Esophagus squamous epithelium (tissue), 5 donors: ENCODE data around the gene PLCD4. TPM values are rescaled to one million over a fixed set of nuclear protein-coding genes. Genes with fewer than 3 reads are reported as not detected.

ENCODE experiments used
- DNase-seq: peaks from one replicate; lab custom pipeline; 2025; lab: John Stamatoyannopoulos, UW
- H3K27ac ChIP-seq, 4 donors: fragments of 200-600 bp; sonication (generic); one replicate each; pipeline ENCODE4 v1.5.1; 2016 to 2019; ENCODE audit warnings: mild to moderate bottlenecking in 1 of 4
- H3K27me3 ChIP-seq, 4 donors: fragments of 200-600 bp; sonication (generic); 1 replicate in 3 of 4; 2 replicates in 1 of 4; pipeline versions ENCODE4 v1.5.1 to v1.6.0; 2017 to 2021; ENCODE audit warnings: antibody characterized with exemption in 1 of 4
- H3K36me3 ChIP-seq, 3 donors: fragments of 200-600 bp; sonication (generic); one replicate each; pipeline ENCODE4 v1.5.1; 2016 to 2019
- H3K4me1 ChIP-seq, 3 donors: fragments of 200-600 bp; sonication (generic); one replicate each; pipeline ENCODE4 v1.5.1; 2017 to 2019
- H3K4me3 ChIP-seq, 4 donors: fragments of 200-600 bp; sonication (generic); 1 replicate in 3 of 4; 2 replicates in 1 of 4; pipeline ENCODE4 v1.5.1; 2016 to 2019; ENCODE audit warnings: mild to moderate bottlenecking in 2 of 4, moderate library complexity in 1 of 4
- H3K9me3 ChIP-seq, 3 donors: fragments of 200-600 bp; sonication (generic); one replicate each; pipeline ENCODE4 v1.5.1; 2016 to 2019
- POLR2A ChIP-seq, 4 donors: fragments of 450-650 bp; IDR thresholded peaks; one replicate each; pipeline ENCODE4 v1.6.1; 2017; ENCODE audit warnings: antibody characterized with exemption in 4 of 4, mild to moderate bottlenecking in 4 of 4, moderate library complexity in 3 of 4
- WGBS, 2 donors: methylation state at CpG; one replicate each; pipeline ENCODE4 v1.1.5; 2018; 5-methylcytosine and 5-hydroxymethylcytosine counted together
- intact Hi-C: fragments of 100-400 bp; cut with DNase I; formaldehyde crosslinking; loops from one replicate; pipeline ENCODE4 v1.15.0; 2022
- total RNA-seq, 4 donors: library from RNA; depleted of rRNA; stranded (reverse); fragments of >200 nt; gene quantifications; one replicate each; pipeline ENCODE4 v1.1.0, GENCODE V29; 2016
- TF ChIP-seq, protein P1 (sequence below), 6 experiments: fragments of 450-650 bp in 4 of 6; fragments of 200-600 bp in 2 of 6; sonication (generic) in 2 of 6; IDR thresholded peaks; one replicate each; pipeline ENCODE4 v1.5.1; 2016 to 2019; ENCODE audit warnings: antibody characterized with exemption in 6 of 6, mild to moderate bottlenecking in 4 of 6, moderate library complexity in 4 of 6
- donor health status: DM: yes; HTN: yes; CAD: no.

Gene PLCD4
- total RNA-seq, 4 donors from 2014 or later = 2.7 to 7.1 (median 4.0) TPM

GRCh38 chr2:218648787-218649100, 41.0 kb downstream of the PLCD4 start:
- intact Hi-C loops = no loop called here
- Histone ChIP-seq H3K27ac (no peak overlapping the region), H3K36me3 (peaks cover 28 to 100% (median 55%) of the 10 kb centered on the region in 3 donors), H3K4me1 (no peaks in the 10 kb centered on the region), H3K27me3 (no peaks in the 10 kb centered on the region), H3K9me3 (no peaks in the 10 kb centered on the region), H3K4me3 (no peak overlapping the region)
- TF ChIP-seq POLR2A (IDR thresholded peaks at IDR 0.05) = no peak
- TF ChIP-seq, protein P1, sequence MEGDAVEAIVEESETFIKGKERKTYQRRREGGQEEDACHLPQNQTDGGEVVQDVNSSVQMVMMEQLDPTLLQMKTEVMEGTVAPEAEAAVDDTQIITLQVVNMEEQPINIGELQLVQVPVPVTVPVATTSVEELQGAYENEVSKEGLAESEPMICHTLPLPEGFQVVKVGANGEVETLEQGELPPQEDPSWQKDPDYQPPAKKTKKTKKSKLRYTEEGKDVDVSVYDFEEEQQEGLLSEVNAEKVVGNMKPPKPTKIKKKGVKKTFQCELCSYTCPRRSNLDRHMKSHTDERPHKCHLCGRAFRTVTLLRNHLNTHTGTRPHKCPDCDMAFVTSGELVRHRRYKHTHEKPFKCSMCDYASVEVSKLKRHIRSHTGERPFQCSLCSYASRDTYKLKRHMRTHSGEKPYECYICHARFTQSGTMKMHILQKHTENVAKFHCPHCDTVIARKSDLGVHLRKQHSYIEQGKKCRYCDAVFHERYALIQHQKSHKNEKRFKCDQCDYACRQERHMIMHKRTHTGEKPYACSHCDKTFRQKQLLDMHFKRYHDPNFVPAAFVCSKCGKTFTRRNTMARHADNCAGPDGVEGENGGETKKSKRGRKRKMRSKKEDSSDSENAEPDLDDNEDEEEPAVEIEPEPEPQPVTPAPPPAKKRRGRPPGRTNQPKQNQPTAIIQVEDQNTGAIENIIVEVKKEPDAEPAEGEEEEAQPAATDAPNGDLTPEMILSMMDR (IDR thresholded peaks at IDR 0.05) = no peak
- 58 to 79% methylated on average over 2 to 7 of the region's 11 CpGs for WGBS, 2 donors
- DNase-seq = no peak

- WGBS, 2 donors = 85 to 93% methylated on average over 2 of the region's 2 CpGs
- intact Hi-C loops = loop anchor here (10.0 kb wide), 1 partner anchor 251 kb away; no protein-coding TSS in a partner anchor
- Histone ChIP-seq H3K27ac (no peak overlapping the region), H3K27me3 (no peaks in the 10 kb centered on the region), H3K9me3 (no peaks in the 10 kb centered on the region), H3K4me3 (no peak overlapping the region), H3K4me1 (peaks cover 10 to 28% (median 16%) of the 10 kb centered on the region in 3 donors), H3K36me3 (peaks cover 6 to 69% (median 25%) of the 10 kb centered on the region in 3 donors)
- DNase-seq = no peak
- no peak for TF ChIP-seq POLR2A (IDR thresholded peaks at IDR 0.05)
- TF ChIP-seq, protein P1 (IDR thresholded peaks at IDR 0.05) = no peak
Observed at GRCh38 chr2:218655751-218656150, 48.1 kb downstream of the PLCD4 start.

- no peaks in the 10 kb centered on the region for H3K9me3 ChIP-seq
- DNase-seq = no peak
- H3K27me3 ChIP-seq = no peaks in the 10 kb centered on the region
- peak overlapping the region; percentile 68 to 93 (median 88) for H3K4me3 ChIP-seq
- H3K36me3 ChIP-seq = peaks cover 2 to 66% (median 22%) of the 10 kb centered on the region in 3 donors
- intact Hi-C loops = loop anchor here (10.0 kb wide), 1 partner anchor 254 kb away; no protein-coding TSS in a partner anchor
- TF ChIP-seq POLR2A (IDR thresholded peaks at IDR 0.05) = no peak
- TF ChIP-seq, protein P1 (IDR thresholded peaks at IDR 0.05) = peak in 3 of 6 experiments; percentile 15 to 35 (median 27)
- H3K27ac ChIP-seq = peak overlapping the region; percentile 68 to 89 (median 85)
- WGBS, 2 donors = 1% methylated on average over 18 to 26 of the region's 27 CpGs
- H3K4me1 ChIP-seq = peaks cover 10 to 29% (median 17%) of the 10 kb centered on the region in 3 donors
Observed at GRCh38 chr2:218658671-218659257, 51.1 kb downstream of the PLCD4 start.

GRCh38 chr2:218659258-218659987, 51.7 kb downstream of the PLCD4 start, which contains the start of the genes BCS1L and ZNF142:
Gene BCS1L, plus strand, starts transcription at chr2:218659683. Its CDS starts 1,305 bp downstream, at chr2:218660988.
Gene ZNF142, minus strand, starts transcription at chr2:218659623. Its CDS starts 3,194 bp downstream, at chr2:218656429.
- Histone ChIP-seq H3K27ac (peak within 1 kb of the TSS; percentile 68 to 89 (median 85)), H3K27me3 (no peaks in the 10 kb centered on the region), H3K4me3 (peak within 1 kb of the TSS; percentile 68 to 93 (median 88)), H3K9me3 (no peaks in the 10 kb centered on the region), H3K4me1 (peaks cover 10 to 29% (median 17%) of the 10 kb centered on the region in 3 donors), H3K36me3 (peaks cover 8 to 66% (median 25%) of the 10 kb centered on the region in 3 donors)
- peak in 3 of 4 donors; percentile 17 to 58 (median 49) for TF ChIP-seq POLR2A (IDR thresholded peaks at IDR 0.05)
- TF ChIP-seq, protein P1 (IDR thresholded peaks at IDR 0.05) = peak in 1 of 6 experiments; percentile 17
- WGBS, 2 donors = 0% methylated on average over 9 of the region's 49 CpGs; no CpG with 5 or more reads in 1 of the 2 donors
- DNase-seq = peak; percentile 58
- intact Hi-C loops = loop anchor here (10.0 kb wide), 1 partner anchor 255 kb away; no protein-coding TSS in a partner anchor
